ENCODE measurements around the gene TTC24. TPM values are rescaled to one million over a fixed set of nuclear protein-coding genes. Genes with fewer than 3 reads are reported as not detected.
"Not testable (repeated sequence)": the region's sequence is repeated elsewhere in the genome, so short reads cannot be mapped to it uniquely, and the experiment has no call there.

Gene TTC24
- total RNA-seq, 1 experiment from 2014 or later, result not detected

GRCh38 chr1:156608036-156608674 lies 28.6 kb downstream of the TTC24 start:
- DNase-seq (ENCODE audit: low read depth), result peak; percentile 75

GRCh38 chr1:156608981-156609380 lies 29.5 kb downstream of the TTC24 start:
- DNase-seq (ENCODE audit: low read depth), result no peak

DNA sequence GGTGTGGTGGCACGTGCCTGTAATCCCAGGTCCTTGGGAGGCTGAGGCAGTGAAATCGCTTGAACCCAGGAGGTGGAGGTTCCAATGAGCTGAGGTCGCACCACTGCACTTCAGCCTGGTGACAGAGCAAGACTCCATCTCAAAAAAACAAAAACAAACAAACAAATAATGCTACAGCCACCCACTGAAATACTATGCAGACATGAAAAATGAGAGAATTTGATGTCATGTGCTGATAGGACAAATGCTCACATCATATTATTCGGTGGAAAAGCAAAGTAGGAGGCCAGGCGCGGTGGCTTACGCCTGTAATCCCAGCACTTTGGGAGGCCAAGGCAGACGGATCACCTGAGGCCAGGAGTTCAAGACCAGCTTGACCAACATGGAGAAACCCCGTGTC lies 30.5 kb downstream of the TTC24 start:
- not testable (repeated sequence) for DNase-seq (ENCODE audit: low read depth)

- no peak for DNase-seq (ENCODE audit: low read depth)
Observed at GRCh38 chr1:156612666-156613065, 33.1 kb downstream of the TTC24 start.

DNA sequence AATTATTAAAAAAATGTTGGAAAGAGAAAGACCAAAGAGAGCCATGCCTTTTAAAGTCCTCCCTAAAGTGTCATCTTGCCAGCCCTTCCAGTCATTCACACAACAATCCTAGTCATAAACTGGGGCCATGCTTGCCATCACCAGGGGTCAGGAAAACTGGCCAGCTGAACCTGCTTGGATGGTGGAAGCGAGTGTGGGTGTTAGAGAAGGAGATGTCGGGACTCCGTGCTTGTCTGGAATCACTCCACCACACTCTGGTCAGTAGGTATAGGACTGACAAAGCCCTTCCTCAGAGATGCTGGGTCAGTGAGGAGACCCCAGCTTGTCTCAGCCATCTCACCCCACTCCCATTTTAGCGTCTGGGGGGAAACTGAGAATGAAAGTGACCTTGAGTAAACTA lies 36.4 kb downstream of the TTC24 start:
- no peak for DNase-seq (ENCODE audit: low read depth)

- peak; percentile 60 for DNase-seq (ENCODE audit: low read depth)
Observed at GRCh38 chr1:156616463-156616862, 36.9 kb downstream of the TTC24 start.

- peak; percentile 38 for DNase-seq (ENCODE audit: low read depth)
Observed at GRCh38 chr1:156618853-156619581, 39.5 kb downstream of the TTC24 start, which contains the start of gene HAPLN2. HAPLN2 (plus strand) TSS chr1:156619415; CDS start chr1:156623491, 4,076 bp downstream.

DNA sequence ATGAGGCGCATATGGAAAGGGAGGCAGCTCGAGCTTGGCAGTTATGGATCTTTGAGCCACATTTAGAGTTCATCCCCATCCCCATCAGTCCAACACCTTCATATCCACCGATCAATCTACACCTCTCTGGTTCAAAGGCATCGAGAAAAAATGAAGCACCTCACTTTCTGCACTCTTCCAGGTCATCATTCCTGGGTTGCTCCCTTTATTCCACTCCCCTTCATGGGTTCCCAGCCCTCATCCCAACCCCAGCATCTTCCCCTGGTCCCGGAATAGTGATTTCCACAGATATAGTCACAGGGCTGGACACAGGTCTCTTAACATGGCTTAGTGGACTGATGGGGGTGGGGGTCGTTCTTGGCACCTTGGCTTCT lies 40.0 kb downstream of the TTC24 start:
- DNase-seq (ENCODE audit: low read depth), result no peak

DNA sequence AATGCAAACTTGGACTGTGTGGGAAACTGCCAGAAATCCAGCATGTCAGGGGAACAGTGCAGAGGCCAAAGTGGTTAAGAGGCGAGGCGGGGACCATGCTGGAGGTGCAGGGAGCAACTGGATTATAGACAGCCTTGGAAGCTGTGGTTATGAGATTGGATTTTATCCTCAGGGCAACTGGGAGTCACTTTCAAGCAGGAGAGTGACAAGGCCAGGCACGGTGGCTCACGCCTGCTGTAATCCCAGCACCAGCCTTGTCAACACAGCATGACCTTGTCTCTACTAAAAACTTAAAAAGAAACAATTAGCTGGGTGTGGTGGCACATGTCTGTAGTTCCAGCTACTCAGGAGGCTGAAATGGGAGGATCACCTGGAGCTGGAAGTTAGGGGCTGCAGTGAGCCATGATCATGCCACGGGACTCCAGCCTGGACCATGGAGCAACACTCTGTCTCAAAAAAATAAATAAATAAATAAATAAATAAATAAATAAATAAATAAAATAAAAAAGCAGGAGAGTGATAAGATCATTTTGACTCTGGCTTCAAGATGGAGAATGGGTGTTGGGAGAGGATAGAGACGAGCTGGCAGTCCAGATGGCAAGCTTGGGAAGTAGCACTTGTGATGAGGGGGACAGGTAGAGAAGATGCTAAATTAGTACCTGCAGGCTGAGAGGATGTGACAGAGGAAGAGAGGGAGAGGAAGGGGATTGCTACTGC lies 43.2 kb downstream of the TTC24 start:
- no peak for DNase-seq (ENCODE audit: low read depth)

DNA sequence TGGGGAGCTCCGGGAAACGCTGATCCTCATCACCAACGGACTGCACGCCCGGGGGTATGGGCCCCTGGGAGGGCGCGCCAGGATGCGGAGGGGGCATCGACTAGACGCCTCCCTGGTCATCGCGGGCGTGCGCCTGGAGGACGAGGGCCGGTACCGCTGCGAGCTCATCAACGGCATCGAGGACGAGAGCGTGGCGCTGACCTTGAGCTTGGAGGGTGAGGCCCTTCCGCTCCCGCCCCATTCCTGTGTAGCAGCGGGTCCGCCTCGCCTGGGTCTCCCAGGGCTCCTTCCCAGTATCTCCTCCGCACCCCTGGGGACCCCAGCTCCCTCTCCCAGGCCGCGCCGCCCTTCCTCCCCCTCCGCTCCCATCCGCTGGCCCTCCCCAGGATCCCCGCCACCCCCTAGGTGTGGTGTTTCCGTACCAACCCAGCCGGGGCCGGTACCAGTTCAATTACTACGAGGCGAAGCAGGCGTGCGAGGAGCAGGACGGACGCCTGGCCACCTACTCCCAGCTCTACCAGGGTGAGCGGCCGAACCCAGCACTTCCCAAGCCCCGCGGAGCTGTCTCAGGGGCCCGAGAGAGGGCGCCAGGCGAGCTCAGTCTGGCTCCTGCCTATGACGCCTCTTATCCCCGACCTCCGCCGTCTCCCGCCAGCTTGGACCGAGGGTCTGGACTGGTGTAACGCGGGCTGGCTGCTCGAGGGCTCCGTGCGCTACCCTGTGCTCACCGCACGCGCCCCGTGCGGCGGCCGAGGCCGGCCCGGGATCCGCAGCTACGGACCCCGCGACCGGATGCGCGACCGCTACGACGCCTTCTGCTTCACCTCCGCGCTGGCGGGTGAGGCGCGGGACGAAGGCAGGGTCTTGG lies 44.7 kb downstream of the TTC24 start:
- DNase-seq (ENCODE audit: low read depth), result peak; percentile 81

DNA sequence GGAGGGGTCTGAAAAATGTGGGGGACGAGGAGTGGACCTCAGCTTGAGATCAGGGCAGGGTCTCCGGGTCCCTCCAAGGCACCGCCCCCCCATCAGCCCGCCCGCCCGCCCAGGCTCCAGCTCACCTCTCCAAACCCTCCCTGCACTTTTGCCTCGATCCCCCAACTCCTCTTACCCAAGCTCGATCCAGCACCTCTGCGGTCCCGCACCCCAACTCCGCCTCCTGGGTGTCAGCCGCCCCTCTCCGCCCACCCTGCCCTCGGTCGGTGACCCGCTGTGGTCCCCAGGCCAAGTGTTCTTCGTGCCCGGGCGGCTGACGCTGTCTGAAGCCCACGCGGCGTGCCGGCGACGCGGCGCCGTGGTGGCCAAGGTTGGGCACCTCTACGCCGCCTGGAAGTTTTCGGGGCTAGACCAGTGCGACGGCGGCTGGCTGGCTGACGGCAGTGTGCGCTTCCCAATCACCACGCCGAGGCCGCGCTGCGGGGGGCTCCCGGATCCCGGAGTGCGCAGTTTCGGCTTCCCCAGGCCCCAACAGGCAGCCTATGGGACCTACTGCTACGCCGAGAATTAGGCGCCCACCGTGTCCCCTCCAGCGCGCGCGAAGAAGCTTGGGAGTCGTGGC lies 45.4 kb downstream of the TTC24 start:
- DNase-seq (ENCODE audit: low read depth), result peak; percentile 40

DNA sequence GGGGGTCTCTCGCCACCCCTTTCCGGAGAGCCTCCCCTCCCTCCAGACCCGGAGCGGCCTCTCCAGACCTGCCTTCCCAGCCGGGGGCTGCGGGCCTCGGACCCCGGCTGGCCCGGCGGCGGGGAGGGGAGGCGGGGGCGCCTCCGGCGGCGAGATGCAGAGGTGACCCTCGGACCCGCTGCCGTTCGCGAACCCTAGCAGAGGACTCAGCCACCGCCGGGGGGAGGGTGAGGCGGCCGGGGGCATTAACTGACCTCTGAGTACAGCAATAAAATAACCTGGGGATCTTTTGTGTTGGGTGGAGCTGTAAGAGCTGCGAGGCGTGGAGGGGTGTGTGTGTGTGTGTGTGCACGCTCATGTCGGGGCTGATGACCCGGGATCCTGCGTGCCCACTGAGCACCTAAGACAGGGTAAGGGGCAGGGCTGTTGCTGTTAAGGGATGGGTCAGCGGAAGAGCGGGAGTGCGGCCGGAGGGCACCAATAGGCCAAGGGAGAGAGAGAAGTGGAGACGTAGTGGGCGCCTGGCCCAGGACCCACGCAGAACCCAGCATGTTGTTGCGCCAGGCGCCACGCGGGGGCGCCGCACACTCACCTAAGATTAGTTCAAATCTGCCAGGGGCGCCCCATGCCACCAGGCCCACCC lies 46.0 kb downstream of the TTC24 start:
- DNase-seq (ENCODE audit: low read depth), result peak; percentile 61

DNA sequence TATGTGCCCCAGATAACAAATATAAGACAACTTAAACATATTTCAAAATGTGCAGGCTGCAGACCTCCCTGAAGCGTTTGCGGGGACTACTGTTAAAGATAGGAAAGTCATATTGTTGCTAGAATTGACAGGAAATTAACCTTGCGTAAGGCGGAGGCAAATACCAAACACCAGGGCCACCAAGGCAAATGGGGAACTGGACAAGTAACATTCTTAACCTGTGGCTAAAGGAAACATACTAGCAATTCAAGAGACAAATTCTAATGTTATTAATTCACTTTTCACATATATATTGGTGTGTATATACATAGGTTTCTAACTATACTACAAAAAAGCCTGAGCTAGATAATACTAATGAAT lies 46.5 kb downstream of the TTC24 start:
- DNase-seq (ENCODE audit: low read depth), result no peak

GRCh38 chr1:156627313-156627880 lies 47.9 kb downstream of the TTC24 start:
- peak; percentile 44 for DNase-seq (ENCODE audit: low read depth)

DNA sequence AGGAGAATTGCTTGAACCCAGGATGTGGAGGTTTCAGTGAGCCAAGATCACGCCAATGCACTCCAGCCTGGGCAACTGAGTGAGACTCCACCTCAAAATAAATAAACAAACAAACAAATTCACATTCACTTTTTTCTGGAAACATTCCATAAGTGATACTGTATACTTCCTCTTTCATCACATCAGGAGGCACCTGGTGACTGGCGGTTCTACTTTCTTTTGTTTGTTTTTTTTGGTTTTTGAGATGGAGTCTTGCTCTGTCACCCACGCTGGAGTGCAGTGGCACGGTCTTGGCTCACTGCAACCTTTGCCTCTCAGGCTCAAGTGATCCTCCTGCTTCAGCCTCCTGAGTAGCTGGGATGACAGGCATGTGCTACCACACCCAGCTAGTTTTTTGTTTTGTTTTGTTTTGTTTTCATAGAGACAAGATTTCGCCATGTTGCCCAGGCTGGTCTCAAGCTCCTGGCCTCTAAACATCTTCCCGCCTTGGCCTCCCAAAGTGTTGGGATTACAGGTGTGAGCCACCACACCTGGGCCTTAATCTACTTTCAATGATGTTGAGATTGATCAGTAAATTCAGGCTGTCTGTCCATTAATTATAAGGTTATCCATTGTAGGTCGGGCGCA lies 50.4 kb downstream of the TTC24 start:
- no peak for DNase-seq (ENCODE audit: low read depth)

DNA sequence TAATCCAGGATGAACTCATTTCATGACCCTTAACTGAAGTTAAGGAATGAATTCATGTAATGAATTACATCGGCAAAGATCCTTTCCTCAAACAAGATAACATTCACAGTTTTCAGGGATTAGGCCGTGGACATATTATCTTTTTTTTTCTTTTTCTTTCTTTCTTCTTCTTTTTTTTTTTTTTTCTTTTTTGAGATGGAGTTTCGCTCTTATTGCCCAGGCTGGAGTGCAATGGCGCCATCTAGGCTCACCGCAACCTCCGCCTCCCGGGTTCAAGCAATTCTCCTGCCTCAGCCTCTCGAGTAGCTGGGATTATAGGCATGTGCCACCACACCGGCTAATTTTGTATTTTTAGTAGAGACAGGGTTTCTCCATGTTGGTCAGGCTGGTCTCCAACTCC lies 51.6 kb downstream of the TTC24 start:
- DNase-seq (ENCODE audit: low read depth), result not testable (repeated sequence)

- no peak for DNase-seq (ENCODE audit: low read depth)
Observed at GRCh38 chr1:156632355-156632754, 52.8 kb downstream of the TTC24 start.
